Measurements from ENCODE around the gene EFCAB9.
"Not testable (repeated sequence)": the region's sequence is repeated elsewhere in the genome, so short reads cannot be mapped to it uniquely, and the experiment has no call there.

The EFCAB9 gene

DNA sequence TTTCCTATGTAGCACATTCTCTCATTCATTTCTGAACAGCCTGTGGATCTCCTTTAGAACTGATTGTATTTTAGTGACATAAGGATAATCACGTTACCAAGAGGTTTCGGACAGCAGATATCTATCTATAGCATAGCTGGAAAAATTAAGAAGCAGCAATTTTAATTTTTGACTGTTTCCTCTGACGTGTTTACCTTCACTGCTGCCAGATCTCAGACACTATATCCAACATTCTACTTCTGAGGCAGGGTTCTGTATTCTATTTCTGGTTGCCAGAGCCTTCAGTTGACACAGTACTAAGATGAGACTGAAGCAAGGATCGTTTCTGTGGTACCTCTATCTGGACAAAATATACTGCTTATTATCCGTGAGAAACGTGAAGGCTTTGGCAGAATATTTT is at the start of gene EFCAB9:
Gene EFCAB9, plus strand, starts transcription at position 301 of the 400 bp plus-strand sequence. Its CDS starts 1 bp downstream, at position 302.
- DNase-seq: no peak

DNA sequence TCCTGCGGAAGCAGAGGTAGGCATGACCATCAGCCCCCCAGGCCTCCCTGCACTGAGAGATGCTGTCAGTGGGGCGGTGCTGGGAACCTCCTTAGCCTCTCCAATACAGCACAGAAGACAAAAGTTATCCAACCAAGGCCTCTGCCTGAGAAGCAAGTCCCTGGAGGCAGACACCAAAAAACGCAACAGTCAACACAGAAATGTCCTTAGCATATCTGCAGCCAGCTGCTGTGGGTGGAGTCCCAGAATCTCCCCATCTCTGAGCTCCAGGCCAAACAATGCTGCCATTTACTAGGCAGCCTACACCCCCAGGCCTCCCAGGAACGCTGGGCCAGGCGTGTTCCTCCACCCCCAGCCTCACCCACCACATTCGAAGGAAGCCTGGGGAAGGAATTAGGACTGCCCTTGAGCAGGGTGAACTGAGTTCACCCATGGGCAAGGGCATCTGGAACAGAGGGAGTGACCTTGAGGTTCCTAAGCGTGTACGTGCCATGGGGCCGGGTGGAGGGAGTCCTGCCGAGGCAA is 49.6 kb upstream of the EFCAB9 start:
- DNase-seq: no peak

- DNase-seq: no peak
Measured at GRCh38 chr5:172144931-172145869, 48.8 kb upstream of the EFCAB9 start.

DNA sequence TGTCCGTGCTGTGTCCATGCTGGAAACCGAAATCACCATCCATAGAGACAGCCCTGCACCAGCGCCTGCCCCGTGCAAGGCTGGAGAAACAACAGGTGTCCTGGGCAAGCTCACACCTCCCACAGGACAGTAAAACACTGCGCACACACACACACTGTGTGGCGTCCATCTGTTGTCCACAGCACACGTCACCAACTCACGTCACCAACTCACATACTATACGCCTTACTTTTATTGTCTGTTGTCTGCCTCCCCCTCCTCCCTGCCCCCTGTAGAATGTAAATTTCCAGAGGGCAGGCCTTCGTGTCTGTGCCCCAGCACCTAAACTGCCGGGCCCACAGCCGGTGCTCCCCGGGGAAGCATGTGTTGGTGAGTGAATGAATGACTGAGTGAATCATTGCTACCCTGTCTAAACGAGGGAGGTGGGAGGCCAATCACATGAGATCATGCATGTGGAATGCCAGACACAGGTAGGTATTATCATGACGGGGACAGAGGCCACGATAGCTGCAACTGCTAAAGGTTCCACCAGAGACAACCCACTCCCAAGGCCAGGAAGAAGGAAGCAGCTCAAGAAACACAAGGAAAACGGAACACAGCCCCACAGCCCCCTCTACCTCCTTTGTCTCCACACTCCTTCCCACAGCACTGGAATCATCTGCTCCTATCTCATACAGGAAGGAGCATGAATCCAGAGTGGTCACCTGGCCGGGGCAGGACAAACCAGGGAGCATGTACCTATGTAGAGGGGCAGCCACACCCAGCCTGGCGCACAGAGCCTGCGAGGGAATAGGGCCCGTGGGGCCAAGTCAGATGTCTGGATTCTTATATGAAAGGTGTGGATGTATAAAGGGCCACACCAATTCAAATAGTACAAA is 47.9 kb upstream of the EFCAB9 start:
- no peak for DNase-seq

DNA sequence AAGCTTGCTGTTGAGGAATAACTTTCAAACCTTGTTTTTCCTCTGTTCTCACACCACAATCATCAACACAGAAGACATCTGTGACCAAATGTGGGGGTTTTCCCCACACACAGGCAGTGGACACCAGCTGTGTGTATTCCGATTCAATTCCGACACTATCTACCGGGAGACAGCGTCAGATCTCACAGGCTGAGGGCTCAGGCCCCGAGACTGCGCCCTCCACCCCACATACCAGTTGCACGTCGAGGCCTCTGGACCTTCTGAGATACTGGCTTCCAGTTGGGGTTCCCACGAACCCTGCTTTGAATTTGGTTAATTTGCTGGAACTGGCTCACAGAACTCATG is 47.3 kb upstream of the EFCAB9 start:
- no peak for DNase-seq

- DNase-seq: no peak
Measured at GRCh38 chr5:172147857-172148256, 46.1 kb upstream of the EFCAB9 start.

DNA sequence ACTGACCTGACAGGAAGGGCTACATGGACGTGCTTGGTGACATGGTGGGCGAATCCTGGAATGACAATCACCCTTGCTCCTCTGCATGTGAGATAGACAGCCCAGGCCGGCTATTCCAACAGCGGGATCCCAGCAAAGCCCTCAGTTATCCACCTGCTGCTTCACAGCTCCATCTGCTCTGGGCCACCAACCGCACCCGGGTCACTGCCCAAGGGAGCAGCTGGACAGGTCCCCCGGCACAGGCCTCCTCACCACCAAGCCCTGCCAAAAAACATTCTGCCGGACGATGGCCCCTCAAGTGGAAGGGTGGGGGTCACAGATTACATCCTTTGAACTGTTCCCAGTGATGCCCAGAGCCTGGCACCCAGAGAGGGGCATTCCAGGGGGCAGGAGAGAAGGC is 45.6 kb upstream of the EFCAB9 start:
- DNase-seq: no peak

- DNase-seq: no peak
Measured at GRCh38 chr5:172149073-172149472, 44.9 kb upstream of the EFCAB9 start.

GRCh38 chr5:172149481-172149880 is 44.5 kb upstream of the EFCAB9 start:
- not testable (repeated sequence) for DNase-seq

DNA sequence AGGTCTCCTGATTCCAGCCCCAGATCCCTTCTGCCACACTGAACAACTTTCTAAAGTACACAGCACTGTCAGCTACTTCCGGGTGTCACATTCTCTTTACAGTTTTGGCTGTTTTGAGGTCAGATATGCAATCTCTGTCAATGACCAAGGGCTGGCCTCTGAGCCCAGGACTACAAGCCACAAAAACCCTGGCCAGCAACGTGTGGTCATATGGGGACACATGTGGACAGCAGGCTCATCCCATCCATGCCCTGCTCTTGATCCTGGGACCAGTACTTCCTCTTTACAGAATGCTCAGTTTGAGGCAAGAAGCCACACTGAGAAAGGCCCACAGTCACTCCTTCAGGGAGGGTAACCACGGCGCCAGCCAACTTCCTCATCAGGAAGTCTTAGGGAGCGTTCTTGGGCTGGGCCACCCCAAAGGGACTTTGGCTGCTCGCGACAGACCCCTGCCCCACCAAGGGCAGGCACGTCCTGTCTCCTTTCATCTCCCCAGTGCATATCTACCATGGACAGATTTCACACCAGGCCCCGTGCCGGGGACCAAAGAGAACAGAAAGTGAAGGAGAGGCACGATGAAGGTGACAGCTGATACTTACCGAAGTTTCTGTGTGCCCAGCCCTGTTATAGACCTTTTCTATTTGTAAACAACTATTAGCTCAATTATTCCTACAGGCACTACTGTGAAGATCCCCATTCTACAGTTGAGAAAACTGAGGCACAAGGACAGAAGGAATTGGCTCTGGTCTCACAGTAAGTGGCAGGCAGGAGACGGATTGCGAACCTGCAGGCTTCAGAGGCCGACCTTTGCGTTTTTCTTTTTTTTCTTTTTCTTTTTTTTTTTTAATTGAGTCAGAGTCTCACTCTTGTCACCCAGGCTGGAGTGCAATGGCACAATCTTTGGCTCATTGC is 43.2 kb upstream of the EFCAB9 start:
- DNase-seq: no peak

GRCh38 chr5:172151661-172152210 is 42.2 kb upstream of the EFCAB9 start:
- no peak for DNase-seq

DNA sequence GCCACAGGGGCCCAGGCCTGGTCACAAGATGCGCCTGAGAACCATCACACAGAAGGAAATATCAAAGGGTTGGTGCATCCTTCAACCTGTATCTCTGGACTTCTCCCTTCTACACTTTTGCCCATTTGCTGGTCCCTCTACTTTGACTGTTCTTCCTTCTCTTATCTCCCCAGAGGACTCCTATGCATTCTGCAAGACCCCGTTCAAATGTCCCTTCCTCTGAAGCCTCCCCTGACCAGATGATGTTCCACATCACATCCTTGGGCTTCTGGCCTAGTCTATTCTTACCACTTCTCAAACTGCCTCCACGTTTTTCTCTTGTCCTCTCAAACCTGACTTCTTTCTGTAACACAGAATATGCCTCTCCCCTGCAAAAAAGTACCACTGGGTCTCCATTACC is 40.3 kb upstream of the EFCAB9 start:
- DNase-seq: no peak

DNA sequence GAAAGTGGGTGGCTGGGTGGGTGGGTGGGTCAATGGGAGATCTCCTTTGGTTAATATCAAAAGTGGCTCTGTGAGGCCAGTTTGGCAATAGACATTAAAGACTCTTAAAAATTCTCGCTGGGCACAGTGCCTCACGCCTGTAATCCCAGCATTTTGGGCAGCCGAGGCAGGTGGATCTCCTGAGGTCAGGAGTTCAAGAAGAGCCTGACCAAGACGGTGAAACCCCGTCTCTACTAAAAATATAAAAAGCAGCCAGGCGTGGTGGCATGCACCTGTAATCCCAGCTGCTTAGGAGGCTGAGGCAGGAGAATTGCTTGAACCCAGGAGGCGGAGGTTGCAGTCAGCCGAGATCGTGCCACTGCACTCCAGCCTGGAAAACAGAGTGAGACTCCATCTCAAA is 38.9 kb upstream of the EFCAB9 start:
- DNase-seq: not testable (repeated sequence)

DNA sequence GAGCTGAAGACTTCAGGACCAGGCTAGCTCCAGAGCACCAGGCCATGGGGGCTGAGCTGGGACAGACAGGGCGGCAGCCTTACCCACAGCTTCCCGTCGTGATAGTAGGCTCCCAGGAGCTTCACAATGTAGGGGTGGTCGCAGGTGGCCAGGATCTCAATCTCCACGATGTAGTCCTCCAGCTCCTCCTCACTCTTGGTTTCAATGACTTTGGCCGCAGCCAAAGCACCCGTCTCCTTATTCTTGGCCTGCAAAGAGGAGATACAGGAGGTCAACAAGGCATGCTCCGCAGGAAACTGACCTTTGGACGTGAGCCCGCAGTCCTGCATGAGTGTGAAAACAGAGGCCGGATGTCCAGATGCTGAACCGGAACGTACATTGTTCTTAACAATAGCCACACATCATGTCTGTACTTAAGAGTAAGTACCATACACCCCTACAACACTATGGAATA is 37.4 kb upstream of the EFCAB9 start:
- DNase-seq: no peak

- no peak for DNase-seq
Measured at GRCh38 chr5:172159016-172159415, 35.0 kb upstream of the EFCAB9 start.

- DNase-seq: no peak
Measured at GRCh38 chr5:172160506-172160905, 33.5 kb upstream of the EFCAB9 start.

- no peak for DNase-seq
Measured at GRCh38 chr5:172162323-172162986, 31.5 kb upstream of the EFCAB9 start.

DNA sequence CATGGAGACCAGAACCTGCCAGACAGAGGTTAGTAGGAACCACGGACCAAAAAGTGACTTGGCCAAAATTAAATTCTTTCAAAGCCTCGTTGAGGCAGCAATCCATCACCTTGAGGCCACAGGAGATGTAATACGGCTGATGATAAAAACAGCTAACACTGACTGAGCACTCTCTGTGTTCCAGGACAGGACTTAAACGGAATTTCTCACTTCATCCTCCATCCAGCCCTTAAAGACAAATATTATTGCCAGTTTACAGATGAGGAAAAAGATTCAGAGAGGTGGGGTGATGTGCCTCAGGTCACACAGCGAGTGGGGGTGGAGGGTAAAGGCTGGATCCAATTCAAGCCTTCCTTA is 31.0 kb upstream of the EFCAB9 start:
- no peak for DNase-seq

DNA sequence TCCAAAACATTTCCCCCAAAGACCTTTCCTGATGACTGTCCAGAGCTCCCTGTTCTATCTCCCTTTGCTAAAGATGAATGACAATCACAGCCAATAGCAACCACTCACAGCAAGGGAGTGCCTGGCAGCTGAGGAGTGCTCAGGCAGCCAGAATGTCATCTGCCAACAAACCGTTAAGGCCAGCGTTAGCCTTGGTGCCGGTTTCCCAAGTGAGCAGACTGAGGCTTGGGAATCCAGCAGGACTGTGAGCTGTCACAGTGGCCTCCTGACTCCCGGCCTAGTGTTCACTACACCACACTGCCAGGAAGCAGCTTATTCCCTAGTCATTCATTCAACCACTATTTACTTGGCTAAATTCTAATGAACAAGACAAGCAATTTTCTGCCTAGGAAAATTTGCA is 30.6 kb upstream of the EFCAB9 start:
- DNase-seq: no peak

GRCh38 chr5:172164769-172165212 is 29.2 kb upstream of the EFCAB9 start:
- DNase-seq: no peak

DNA sequence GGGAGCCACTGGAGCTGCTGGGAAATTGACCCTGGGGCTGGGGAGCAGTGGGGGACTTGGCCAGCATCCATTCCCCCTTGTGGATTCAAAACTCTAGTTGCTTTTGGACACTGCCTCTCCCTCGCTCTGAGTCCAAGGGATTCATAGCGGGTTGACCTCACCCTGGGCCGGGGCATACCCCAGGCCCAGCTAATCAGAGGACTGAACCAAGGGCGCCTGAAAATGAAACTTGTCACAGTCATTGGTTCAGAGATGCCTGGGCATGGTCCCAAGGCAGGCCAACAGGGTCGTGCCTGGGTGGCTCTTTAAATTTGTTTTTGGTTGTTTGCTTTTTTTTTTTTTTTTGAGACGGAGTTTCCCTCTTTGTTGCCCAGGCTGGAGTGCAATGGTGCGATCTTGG is 28.5 kb upstream of the EFCAB9 start:
- no peak for DNase-seq

Measured in 8988T (cell line).